ENCODE measurements around the gene ATP2C2.

The ATP2C2 gene

GRCh38 chr16:84442416-84443145 lies 74.2 kb downstream of the ATP2C2 start:
- no peaks in the 10 kb centered on the region for H3K9me3 ChIP-seq
- no peak overlapping the region for H3K27ac ChIP-seq
- no peak overlapping the region for H3K4me3 ChIP-seq
- no peak for DNase-seq
- no peaks in the 10 kb centered on the region for H3K4me1 ChIP-seq
- intact Hi-C loops (cut with DNase I; ENCODE audit: low total_unique reads): no loop called here
- peaks cover 0 to 10% of the 10 kb centered on the region in 2 donors for H3K27me3 ChIP-seq
- H3K36me3 ChIP-seq: no peaks in the 10 kb centered on the region
- TF ChIP-seq, protein P1, sequence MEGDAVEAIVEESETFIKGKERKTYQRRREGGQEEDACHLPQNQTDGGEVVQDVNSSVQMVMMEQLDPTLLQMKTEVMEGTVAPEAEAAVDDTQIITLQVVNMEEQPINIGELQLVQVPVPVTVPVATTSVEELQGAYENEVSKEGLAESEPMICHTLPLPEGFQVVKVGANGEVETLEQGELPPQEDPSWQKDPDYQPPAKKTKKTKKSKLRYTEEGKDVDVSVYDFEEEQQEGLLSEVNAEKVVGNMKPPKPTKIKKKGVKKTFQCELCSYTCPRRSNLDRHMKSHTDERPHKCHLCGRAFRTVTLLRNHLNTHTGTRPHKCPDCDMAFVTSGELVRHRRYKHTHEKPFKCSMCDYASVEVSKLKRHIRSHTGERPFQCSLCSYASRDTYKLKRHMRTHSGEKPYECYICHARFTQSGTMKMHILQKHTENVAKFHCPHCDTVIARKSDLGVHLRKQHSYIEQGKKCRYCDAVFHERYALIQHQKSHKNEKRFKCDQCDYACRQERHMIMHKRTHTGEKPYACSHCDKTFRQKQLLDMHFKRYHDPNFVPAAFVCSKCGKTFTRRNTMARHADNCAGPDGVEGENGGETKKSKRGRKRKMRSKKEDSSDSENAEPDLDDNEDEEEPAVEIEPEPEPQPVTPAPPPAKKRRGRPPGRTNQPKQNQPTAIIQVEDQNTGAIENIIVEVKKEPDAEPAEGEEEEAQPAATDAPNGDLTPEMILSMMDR (IDR thresholded peaks at IDR 0.05): no peak

- H3K27me3 ChIP-seq: peaks cover 0 to 10% of the 10 kb centered on the region in 2 donors
- H3K36me3 ChIP-seq: no peaks in the 10 kb centered on the region
- no peak overlapping the region for H3K4me3 ChIP-seq
- DNase-seq: no peak
- no peak overlapping the region for H3K27ac ChIP-seq
- H3K9me3 ChIP-seq: no peaks in the 10 kb centered on the region
- TF ChIP-seq, protein P1 (IDR thresholded peaks at IDR 0.05): no peak
- no peaks in the 10 kb centered on the region for H3K4me1 ChIP-seq
- intact Hi-C loops (cut with DNase I; ENCODE audit: low total_unique reads): no loop called here
Measured at GRCh38 chr16:84443166-84443802, 74.9 kb downstream of the ATP2C2 start.

GRCh38 chr16:84444476-84444875 lies 76.1 kb downstream of the ATP2C2 start:
- no peak for DNase-seq
- Histone ChIP-seq H3K4me3 (no peak overlapping the region), H3K9me3 (no peaks in the 10 kb centered on the region), H3K36me3 (no peaks in the 10 kb centered on the region), H3K27ac (no peak overlapping the region), H3K27me3 (peaks cover 0 to 5% of the 10 kb centered on the region in 2 donors), H3K4me1 (no peaks in the 10 kb centered on the region)
- intact Hi-C loops (cut with DNase I; ENCODE audit: low total_unique reads): no loop called here
- TF ChIP-seq, protein P1 (IDR thresholded peaks at IDR 0.05): no peak

DNA sequence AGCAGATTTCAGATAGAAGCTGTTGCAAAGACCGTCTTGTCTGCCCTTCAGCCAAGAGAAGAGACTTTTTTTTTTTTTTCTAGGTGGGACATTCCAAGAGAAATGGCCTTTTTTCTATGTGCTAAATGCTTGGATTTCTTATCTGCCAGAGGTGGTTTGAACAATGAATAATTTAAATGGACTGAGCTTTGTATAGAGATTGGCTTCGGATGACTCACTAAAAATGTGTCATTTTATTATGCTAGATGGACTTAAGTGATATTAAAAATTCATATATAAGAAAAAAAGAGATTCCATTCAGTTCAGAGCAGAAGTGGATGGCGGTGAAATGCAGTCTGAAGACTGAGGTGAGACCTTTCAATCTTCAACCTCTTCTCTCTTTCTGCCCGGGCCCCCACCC lies 77.7 kb downstream of the ATP2C2 start:
- no peak for DNase-seq

DNA sequence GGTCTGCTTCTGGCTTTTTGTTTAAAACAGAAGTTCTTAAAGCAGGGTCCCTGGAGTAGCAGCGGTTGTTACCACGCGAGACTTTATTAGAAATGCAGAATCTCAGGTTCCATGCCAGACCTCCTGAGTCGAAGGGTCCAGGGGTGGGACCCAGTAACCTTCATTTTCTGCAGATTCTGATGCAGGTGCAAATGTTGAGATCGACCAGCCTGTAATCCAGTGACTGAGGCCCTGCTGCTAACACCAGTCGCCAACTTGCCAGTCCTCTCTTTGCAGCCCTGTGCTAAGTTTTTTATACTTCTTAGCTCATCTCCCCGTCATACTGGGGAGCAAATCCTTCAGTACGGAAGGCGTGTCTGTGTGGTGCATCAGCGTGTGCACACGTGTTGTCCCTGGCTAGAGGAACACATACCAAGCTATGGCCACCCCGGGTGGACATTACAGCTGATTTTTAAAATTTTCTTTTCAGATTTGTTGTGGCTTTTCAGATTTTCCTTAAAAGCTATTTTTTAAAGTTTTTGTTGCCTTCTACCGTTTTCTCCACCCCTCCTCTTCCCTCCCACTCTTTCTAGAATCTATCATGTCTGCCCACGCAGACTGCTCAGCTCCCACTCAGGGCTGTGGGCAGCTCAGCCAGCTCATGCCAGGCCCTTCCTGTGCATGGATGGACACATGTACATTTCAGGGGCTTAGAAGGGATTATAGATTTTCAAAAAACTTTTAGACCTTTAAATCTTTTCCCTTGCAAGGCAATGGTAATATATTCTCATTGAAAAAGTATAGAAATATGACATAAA lies 78.5 kb downstream of the ATP2C2 start:
- H3K36me3 ChIP-seq: no peaks in the 10 kb centered on the region
- H3K4me1 ChIP-seq: no peaks in the 10 kb centered on the region
- no peak overlapping the region for H3K27ac ChIP-seq
- TF ChIP-seq, protein P1 (IDR thresholded peaks at IDR 0.05): no peak
- peaks cover 0 to 16% of the 10 kb centered on the region in 2 donors for H3K27me3 ChIP-seq
- DNase-seq: peak in 1 of 2 donors; percentile 24
- no peaks in the 10 kb centered on the region for H3K9me3 ChIP-seq
- intact Hi-C loops (cut with DNase I; ENCODE audit: low total_unique reads): no loop called here
- no peak overlapping the region for H3K4me3 ChIP-seq

More for the DNA sequence above, 77.7 kb downstream of the ATP2C2 start:
- Histone ChIP-seq H3K27me3 (peaks cover 0 to 16% of the 10 kb centered on the region in 2 donors), H3K9me3 (no peaks in the 10 kb centered on the region), H3K27ac (no peak overlapping the region), H3K4me3 (no peak overlapping the region), H3K36me3 (no peaks in the 10 kb centered on the region), H3K4me1 (no peaks in the 10 kb centered on the region)
- intact Hi-C loops (cut with DNase I; ENCODE audit: low total_unique reads): no loop called here
- TF ChIP-seq, protein P1 (IDR thresholded peaks at IDR 0.05): no peak

Measured in tibial artery (tissue), 4 donors.